Subcutaneous adipose tissue (tissue), 4 donors: ENCODE results near the gene GMFB. TPM values are rescaled to one million over a fixed set of nuclear protein-coding genes. Genes with fewer than 3 reads are reported as not detected.

ENCODE experiments used
- CTCF ChIP-seq: fragments of 450-650 bp; IDR thresholded peaks from one replicate; pipeline ENCODE4 v1.5.1; 2016; ENCODE audit warnings: low read depth, mild to moderate bottlenecking, control low read depth, antibody characterized with exemption, moderate library complexity
- total RNA-seq, 4 donors: library from RNA; depleted of rRNA; stranded (reverse); fragments of >200 nt; gene quantifications; one replicate each; pipeline ENCODE4 v1.1.0, GENCODE V29; 2016

GMFB gene
- total RNA-seq, 4 donors from 2014 or later: 35.8 to 100 (median 85.5) TPM

- TF ChIP-seq CTCF: no peak
Measured at GRCh38 chr14:54503486-54503885, 14.7 kb upstream of the GMFB start.

- TF ChIP-seq CTCF: no peak
Measured at GRCh38 chr14:54502602-54503001, 13.8 kb upstream of the GMFB start.

GRCh38 chr14:54501480-54501879, 12.7 kb upstream of the GMFB start:
- no peak for TF ChIP-seq CTCF

GRCh38 chr14:54500744-54501143, 12.0 kb upstream of the GMFB start:
- no peak for TF ChIP-seq CTCF

GRCh38 chr14:54498579-54498978, 9.8 kb upstream of the GMFB start:
- TF ChIP-seq CTCF: no peak

GRCh38 chr14:54498095-54498531, 9.3 kb upstream of the GMFB start:
- TF ChIP-seq CTCF: no peak

- TF ChIP-seq CTCF: no peak
Measured at GRCh38 chr14:54497224-54497623, 8.4 kb upstream of the GMFB start.
